HFFc6 (cell line): ENCODE results near the gene CDCA3. TPM values are rescaled to one million over a fixed set of nuclear protein-coding genes. Genes with fewer than 3 reads are reported as not detected.
"Not testable (repeated sequence)": the region's sequence is repeated elsewhere in the genome, so short reads cannot be mapped to it uniquely, and the experiment has no call there.

Experiments used
- DNase-seq: peaks from one replicate; pipeline ENCODE4 v3.0.0-alpha.2; 2018
- H3K27ac Mint-ChIP-seq: 2 replicates; pipeline ENCODE4 v1.8.0; 2020; ENCODE audit warnings: mild to moderate bottlenecking, mixed read lengths
- H3K27me3 Mint-ChIP-seq: 2 replicates; pipeline ENCODE4 v1.8.0; 2021; ENCODE audit warnings: mild to moderate bottlenecking, moderate library complexity, mixed read lengths; ENCODE audit not compliant: insufficient read depth
- H3K36me3 Mint-ChIP-seq: 2 replicates; pipeline ENCODE4 v1.8.0; 2021; ENCODE audit warnings: low read depth, mixed read lengths
- H3K4me1 Mint-ChIP-seq: 2 replicates; pipeline ENCODE4 v1.8.0; 2020; ENCODE audit warnings: low read depth, mixed read lengths
- H3K4me3 Mint-ChIP-seq: 2 replicates; pipeline ENCODE4 v1.8.0; 2020; ENCODE audit warnings: mild to moderate bottlenecking, moderate library complexity, mixed read lengths
- H3K9me3 Mint-ChIP-seq: 2 replicates; pipeline ENCODE4 v1.8.0; 2020; ENCODE audit warnings: mild to moderate bottlenecking, mixed read lengths
- total RNA-seq, 6 experiments: library from RNA; stranded (reverse); fragmentation: NEBNext Ultra II Directional; extraction: Animal tissue kit (Norgen Biotek cat#: 25700); gene quantifications; 2 replicates in 1 of 6; 3 replicates in 5 of 6; pipeline ENCODE4 v1.2.3, GENCODE V29; 2021
- TF ChIP-seq, protein P1 (sequence below): fragments of 200-600 bp; sonication (generic); IDR thresholded peaks from 2 replicates; pipeline ENCODE4 v1.5.0; 2021; ENCODE audit warnings: antibody characterized with exemption, mild to moderate bottlenecking

Gene CDCA3
- total RNA-seq, 6 experiments from 2014 or later, result 24.0 to 62.5 (median 56.3) TPM

DNA sequence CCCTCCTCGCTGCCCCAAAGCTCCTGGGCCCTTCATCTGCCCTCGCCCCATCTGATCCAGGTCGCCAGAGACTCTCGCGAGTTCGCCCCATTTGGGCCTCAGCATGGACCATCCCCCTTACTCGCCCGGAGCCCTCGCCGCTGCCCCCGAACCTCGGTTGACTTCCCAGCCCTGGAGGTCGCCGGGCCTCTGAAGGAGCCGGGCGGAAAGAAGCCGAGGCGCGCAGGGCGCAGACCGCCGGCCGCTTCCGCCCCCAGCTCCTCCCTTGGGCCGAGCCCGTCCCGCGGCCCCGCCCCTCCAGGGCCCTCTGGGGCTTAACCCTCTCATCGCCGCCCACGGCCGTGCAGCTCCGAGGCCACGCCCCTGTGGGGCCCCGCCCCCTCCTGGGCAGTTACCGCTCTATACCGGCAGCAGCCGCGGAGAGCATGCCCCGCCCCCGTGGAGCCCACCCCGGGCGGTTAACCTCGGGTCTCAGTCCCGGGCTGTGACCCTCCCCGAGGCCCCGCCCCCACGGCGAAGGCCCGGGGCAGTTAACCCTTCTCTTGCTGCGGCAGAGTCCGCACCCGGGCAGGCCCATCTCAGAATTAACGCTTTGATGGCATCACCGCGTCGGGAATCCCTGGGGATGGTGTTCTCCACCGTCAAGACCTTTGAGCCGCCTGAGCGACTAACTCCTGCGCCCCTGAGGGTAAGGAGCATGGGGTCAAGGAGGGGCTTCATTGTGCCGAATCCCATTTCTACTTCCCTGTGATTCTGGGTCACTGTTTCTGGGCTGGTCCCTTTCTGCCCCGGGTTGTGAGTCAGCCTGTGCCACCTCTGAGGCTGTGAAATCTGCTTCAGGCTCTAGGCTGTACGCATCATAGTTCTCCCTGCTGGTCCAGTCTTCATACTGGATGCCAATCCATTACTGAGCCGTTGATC lies 22.3 kb upstream of the CDCA3 start, which contains the start of gene SPSB2:
SPSB2 (minus strand) TSS at position 210 of the 921 bp plus-strand sequence. CDS start 402 bp downstream, outside the sequence.
- Mint-ChIP-seq H3K4me1 (peaks cover 52% of the 10 kb centered on the region), H3K27ac (peak within 1 kb of the TSS; percentile 91), H3K4me3 (peak within 1 kb of the TSS; percentile 93), H3K27me3 (peaks cover 6% of the 10 kb centered on the region; the same call in 1 of the 2 replicates), H3K9me3 (no peaks in the 10 kb centered on the region), H3K36me3 (peaks cover 31% of the 10 kb centered on the region)
- TF ChIP-seq, protein P1, sequence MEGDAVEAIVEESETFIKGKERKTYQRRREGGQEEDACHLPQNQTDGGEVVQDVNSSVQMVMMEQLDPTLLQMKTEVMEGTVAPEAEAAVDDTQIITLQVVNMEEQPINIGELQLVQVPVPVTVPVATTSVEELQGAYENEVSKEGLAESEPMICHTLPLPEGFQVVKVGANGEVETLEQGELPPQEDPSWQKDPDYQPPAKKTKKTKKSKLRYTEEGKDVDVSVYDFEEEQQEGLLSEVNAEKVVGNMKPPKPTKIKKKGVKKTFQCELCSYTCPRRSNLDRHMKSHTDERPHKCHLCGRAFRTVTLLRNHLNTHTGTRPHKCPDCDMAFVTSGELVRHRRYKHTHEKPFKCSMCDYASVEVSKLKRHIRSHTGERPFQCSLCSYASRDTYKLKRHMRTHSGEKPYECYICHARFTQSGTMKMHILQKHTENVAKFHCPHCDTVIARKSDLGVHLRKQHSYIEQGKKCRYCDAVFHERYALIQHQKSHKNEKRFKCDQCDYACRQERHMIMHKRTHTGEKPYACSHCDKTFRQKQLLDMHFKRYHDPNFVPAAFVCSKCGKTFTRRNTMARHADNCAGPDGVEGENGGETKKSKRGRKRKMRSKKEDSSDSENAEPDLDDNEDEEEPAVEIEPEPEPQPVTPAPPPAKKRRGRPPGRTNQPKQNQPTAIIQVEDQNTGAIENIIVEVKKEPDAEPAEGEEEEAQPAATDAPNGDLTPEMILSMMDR, result no peak
- DNase-seq, result peak; percentile 89

DNA sequence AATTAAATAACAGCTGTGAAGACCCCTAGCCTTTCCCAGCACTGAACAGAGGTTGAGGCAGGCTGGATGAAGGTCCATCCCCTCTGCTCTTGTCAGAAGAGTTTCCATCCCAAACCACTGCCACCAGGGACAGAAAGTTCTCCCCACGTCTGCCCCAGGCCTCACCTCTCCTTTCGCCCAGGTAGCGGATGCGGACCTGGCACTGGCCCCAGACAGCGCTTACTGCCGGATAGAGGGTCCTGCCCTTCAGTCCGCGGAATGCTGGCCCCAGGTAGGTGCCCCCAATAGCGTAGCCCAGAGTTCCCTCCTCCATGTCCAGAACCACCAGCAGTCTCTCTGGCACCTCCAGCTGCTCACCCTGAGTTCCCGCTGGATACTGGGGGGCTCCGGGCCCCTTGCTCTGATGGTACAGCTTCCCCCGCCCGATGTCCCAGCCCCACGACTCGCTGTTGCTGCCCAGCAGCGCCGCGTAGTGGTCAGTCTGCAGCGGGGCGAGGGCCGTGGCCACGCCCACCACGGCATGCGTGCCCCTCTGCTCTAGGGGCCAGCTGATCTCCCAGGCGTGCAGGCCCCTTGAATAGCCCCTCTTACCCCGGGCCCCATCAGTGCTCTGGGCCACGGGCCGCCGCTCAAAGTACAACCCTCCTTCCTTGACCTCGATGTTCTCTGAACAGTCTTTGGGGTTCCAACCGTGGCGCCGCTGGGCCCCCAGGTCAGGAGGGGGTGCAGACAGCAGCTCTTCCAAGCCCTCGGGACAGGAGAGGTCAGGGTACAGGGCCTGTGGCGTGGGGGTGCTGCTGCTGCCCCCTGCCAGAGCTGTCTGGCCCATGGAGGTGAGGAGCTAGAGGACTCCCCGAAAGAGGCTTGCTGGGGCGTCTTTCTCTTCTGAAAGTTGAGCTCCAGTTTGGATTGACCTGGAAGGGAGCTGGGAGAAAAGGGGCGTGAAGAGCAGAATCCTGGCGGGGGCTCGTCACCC lies 21.3 kb upstream of the CDCA3 start:
- H3K4me3 Mint-ChIP-seq, result peak overlapping the region; percentile 93

DNA sequence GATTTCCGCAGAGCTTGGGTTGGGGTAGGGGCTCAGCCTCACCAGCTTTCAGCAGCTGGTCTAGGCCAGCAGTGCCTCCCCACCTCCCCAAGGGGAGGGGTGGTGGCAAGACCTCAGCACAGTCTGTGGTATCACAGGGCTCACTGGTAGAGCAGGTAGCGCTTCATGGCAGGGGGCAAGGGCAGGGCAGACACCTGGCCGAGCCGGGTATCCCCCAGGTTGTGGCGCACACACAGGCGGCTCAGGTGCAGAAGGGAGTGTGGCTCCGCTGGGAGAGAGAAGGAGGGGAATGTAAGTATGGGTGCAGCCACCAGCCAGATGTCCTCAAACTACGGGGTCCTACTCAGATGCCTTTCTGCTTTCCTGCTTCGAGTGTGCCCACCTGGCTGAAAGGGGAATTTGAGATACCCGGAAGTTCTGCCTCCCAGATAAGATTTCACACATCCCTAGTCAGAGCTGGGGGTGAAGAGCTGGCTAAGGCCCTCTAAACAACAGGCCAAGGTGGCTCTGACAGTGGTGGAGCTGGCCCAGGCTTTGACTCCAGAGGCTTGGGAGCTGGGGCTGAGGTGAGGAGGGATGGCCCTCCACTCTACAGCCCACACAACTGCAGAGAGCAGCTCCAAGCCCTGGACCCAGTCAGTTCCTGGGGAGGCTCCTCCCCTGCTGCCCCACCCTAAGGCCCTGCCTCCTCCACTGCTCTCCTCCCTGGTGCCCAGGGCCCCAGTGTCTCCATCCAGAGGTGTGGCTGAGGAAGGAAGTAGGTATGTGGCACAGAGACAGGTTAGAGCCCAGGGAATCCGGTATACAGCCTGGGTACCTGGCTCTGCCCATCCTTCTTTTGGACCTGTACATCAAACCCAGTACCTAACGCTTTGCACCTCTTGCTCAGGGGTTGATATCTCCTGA lies 20.2 kb upstream of the CDCA3 start:
- peaks cover 14% of the 10 kb centered on the region for H3K27me3 Mint-ChIP-seq
- peak overlapping the region; percentile 93 for H3K4me3 Mint-ChIP-seq
- H3K4me1 Mint-ChIP-seq, result peaks cover 58% of the 10 kb centered on the region
- TF ChIP-seq, protein P1, result no peak
- H3K36me3 Mint-ChIP-seq, result peaks cover 39% of the 10 kb centered on the region
- peak overlapping the region; percentile 86 for H3K27ac Mint-ChIP-seq
- DNase-seq, result peak; percentile 18
- H3K9me3 Mint-ChIP-seq, result no peaks in the 10 kb centered on the region

More for the DNA sequence above, 21.3 kb upstream of the CDCA3 start:
- Mint-ChIP-seq H3K9me3 (no peaks in the 10 kb centered on the region), H3K27ac (peak overlapping the region; percentile 86), H3K27me3 (peaks cover 10% of the 10 kb centered on the region), H3K4me1 (peaks cover 52% of the 10 kb centered on the region), H3K36me3 (peaks cover 35% of the 10 kb centered on the region)
- DNase-seq, result peak; percentile 58
- TF ChIP-seq, protein P1, result peak; percentile 96

DNA sequence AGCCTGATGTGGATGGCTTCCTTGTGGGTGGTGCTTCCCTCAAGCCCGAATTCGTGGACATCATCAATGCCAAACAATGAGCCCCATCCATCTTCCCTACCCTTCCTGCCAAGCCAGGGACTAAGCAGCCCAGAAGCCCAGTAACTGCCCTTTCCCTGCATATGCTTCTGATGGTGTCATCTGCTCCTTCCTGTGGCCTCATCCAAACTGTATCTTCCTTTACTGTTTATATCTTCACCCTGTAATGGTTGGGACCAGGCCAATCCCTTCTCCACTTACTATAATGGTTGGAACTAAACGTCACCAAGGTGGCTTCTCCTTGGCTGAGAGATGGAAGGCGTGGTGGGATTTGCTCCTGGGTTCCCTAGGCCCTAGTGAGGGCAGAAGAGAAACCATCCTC lies 19.2 kb upstream of the CDCA3 start:
- peaks cover 45% of the 10 kb centered on the region for H3K36me3 Mint-ChIP-seq
- peaks cover 58% of the 10 kb centered on the region for H3K4me1 Mint-ChIP-seq
- peak overlapping the region; percentile 97 for H3K4me3 Mint-ChIP-seq
- peak overlapping the region; percentile 85 for H3K27ac Mint-ChIP-seq
- not testable (repeated sequence) for H3K9me3 Mint-ChIP-seq, DNase-seq
- H3K27me3 Mint-ChIP-seq, result peaks cover 14% of the 10 kb centered on the region
